Measurements from ENCODE around the gene KIF19.

- TF ChIP-seq EZH2phosphoT487 (IDR thresholded peaks at IDR 0.05; ENCODE audit: insufficient read depth, low read depth) (no peak), EZH2 (IDR thresholded peaks at IDR 0.05; ENCODE audit: insufficient read depth, poor library complexity, severe bottlenecking) (no peak)
Observed at GRCh38 chr17:74394977-74395376, 69.0 kb downstream of the KIF19 start.

Data from GM23248 (cell line).